ENCODE results near the gene HOOK2.
A peak's percentile ranks its signal among the peaks of the same experiment; 100 is the strongest.
"Not testable (repeated sequence)": the region's sequence is repeated elsewhere in the genome, so short reads cannot be mapped to it uniquely, and the experiment has no call there.

HOOK2 gene, protein sequence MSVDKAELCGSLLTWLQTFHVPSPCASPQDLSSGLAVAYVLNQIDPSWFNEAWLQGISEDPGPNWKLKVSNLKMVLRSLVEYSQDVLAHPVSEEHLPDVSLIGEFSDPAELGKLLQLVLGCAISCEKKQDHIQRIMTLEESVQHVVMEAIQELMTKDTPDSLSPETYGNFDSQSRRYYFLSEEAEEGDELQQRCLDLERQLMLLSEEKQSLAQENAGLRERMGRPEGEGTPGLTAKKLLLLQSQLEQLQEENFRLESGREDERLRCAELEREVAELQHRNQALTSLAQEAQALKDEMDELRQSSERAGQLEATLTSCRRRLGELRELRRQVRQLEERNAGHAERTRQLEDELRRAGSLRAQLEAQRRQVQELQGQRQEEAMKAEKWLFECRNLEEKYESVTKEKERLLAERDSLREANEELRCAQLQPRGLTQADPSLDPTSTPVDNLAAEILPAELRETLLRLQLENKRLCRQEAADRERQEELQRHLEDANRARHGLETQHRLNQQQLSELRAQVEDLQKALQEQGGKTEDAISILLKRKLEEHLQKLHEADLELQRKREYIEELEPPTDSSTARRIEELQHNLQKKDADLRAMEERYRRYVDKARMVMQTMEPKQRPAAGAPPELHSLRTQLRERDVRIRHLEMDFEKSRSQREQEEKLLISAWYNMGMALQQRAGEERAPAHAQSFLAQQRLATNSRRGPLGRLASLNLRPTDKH

GRCh38 chr19:12774588-12775555 lies at the start of gene HOOK2:
TSS of gene HOOK2 (minus strand) at chr19:12775552. CDS start at chr19:12775449, 103 bp downstream.
- DNase-seq: peak; percentile 71

DNA sequence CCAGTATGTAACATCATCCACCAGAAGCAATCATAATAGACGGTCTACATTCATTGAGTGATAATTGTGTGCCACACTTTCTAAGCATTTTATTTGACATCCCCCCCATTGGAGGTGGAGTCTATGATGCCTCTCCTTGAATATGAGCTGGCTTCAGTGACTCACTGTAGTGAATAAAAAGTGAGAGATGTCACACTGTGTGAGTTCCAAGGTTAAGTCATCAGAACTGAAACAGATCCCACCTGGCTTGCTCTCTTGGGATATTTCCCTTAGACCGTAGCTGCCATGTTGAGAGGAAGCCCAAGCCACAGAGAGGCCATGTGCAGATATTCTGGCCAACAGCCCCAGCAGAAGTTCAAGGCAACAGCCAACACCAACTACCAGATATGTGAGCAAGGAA lies 46.4 kb upstream of the HOOK2 start:
- DNase-seq: no peak

DNA sequence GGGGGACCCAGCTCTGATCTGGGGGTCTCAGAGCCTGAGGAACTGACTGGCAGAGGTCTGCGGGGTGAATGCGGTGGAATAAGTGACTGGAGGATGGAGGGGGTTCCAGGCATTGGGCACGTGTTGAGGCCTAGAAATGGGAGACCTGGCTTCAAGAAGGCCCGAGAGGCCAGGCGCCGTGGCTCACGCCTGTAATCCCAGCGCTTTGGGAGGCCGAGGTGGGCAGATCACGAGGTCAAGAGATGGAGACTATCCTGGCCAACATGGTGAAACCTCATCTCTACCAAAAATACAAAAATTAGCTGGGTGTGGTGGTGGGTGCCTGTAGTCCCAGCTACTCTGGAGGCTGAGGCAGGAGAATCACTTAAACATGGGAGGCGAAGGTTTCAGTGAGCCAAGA lies 42.5 kb upstream of the HOOK2 start:
- DNase-seq: not testable (repeated sequence)

- not testable (repeated sequence) for DNase-seq
Observed at GRCh38 chr19:12817188-12817587, 41.8 kb upstream of the HOOK2 start.

DNA sequence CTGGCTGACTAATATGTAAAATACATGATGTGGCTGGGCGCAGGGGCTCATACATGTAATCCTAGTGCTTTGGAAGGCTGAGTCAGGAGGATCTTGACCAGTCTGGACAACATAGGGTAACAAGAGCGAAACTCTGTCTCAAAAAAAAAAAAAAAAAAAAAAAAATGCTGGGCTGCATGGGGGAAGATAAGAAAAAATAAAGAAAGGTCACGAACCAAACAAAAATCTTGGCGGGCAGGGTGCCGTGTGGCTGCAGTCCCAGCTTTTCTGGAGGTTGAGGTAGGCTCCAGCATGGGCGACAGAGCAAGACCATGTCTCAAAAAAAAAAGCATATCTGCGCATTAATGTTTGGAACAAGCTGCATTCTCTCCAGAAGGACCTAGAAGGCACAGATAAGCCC lies 39.7 kb upstream of the HOOK2 start:
- no peak for DNase-seq

DNA sequence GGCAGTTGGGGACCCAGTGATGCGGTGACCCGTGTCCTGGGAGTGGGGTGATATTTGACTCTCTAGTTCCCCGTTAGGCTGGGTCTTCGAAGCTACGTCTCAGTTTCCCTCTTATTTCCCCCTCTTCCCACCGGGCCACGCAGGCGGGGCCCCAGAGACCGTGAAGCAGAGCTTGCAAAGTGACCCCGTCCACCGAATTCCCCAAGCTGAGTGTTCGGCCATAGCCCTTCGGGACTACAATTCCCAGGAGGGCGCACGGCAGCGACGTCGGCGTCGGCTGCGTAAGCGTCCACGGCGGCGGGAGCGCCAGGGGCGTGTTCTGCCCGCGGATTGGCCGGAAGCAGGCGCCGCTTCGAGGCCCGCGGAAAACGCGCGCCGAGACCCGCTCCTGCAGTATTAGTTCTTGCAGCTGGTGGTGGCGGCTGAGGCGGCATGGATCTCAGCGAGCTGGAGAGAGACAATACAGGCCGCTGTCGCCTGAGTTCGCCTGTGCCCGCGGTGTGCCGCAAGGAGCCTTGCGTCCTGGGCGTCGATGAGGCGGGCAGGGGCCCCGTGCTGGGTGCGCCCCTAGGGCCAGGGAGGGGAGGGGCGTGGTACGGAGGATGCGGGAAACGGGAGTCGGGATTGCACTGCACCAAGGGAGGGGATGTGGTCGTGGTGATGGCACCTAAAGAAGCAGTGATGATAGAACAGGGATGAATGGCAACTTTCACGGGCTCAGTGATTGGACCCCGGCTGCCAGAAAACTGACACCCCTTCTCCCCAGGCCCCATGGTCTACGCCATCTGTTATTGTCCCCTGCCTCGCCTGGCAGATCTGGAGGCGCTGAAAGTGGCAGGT lies 31.1 kb upstream of the HOOK2 start, which contains the start of gene RNASEH2A:
Gene RNASEH2A (plus strand): TSS at position 343 of the 840 bp plus-strand sequence. CDS start 90 bp downstream, at position 433.
- peak; percentile 91 for DNase-seq

GRCh38 chr19:12804051-12804450 lies 28.7 kb upstream of the HOOK2 start:
- no peak for DNase-seq

DNA sequence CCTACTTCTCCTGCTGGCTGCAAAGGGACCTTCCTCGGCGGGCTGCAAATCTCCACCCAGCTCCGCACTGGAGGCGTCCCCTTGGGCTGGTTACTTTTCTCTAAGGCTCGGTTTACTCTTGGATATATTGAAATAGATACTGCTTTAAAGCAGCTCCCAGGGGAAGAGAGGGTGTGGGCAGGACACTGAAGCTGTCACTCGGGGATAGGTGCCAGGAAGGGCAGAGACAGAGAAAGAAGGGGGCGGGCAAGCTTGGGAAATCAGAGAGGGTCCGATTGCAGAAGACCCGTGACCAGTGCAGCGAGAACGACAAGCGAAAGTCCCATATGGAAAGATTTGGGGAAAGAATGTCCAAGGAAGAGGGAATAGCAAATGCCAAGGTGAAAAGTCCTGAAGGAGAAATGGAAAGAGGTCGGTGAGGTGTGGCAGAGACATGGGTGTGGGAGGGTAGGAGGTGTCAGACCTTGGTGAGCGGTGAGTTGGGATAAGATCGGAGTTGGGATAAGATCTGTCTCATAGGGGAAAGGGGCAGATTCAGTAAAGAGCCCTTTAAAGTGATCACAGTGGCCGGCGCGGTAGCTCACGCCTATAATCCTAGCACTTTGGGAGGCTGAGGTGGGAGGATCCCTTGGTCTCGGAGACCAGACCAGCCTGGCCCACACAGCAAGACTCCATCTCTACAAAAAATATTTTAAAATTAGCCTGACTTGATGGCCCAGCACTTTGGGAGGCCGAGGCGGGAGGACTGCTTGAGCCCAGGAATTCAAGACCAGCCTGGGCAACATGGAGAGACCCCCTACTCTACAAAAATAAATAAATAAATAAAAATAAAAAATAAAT lies 27.1 kb upstream of the HOOK2 start:
- DNase-seq: no peak

GRCh38 chr19:12801466-12802266 lies 26.3 kb upstream of the HOOK2 start, which contains the start of the genes PRDX2 and THSD8:
TSS of gene PRDX2 (minus strand) at chr19:12801800. CDS start at chr19:12801261, 539 bp downstream.
TSS of gene THSD8 (plus strand) at chr19:12802069. CDS start at chr19:12802072, 3 bp downstream.
- DNase-seq: peak; percentile 82

DNA sequence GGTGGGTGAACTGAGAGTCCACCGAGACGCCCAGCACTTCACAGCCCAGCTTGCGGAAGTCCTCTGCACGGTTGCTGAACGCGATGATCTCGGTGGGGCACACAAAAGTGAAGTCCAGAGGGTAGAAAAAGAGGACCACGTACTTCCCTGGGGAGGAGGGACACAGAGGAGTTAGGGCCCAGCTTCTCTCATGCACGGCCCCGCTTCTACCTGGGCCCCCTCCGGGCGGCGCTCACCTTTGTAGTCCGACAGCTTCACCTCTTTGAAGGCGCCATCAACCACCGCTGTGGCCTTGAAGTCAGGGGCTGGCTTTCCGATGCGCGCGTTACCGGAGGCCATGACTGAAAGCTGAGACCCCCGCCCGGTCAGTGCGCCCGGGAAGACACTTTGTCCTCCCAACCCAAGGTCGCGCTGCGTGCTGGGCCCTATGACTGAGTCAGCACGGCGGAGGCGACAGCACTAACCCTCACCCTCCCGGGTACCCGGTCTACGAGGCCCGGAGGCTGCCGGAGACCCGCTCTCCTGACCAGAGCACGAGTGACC lies 25.6 kb upstream of the HOOK2 start:
- DNase-seq: peak; percentile 37

DNA sequence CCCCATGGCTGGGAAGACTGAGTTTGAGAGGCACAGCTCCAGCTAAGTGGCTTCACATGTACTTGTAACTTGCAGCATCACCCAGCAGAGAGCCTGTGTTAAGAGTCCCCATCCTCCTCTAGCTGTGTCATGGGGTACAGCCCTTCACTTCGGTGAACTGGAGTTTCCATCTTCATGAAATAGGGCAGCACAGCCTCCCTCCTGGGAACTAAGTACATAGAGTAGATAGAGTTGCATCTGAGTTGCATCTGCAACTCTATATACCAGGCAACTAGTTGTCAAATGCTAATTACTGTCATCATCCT lies 25.1 kb upstream of the HOOK2 start:
- DNase-seq: no peak

DNA sequence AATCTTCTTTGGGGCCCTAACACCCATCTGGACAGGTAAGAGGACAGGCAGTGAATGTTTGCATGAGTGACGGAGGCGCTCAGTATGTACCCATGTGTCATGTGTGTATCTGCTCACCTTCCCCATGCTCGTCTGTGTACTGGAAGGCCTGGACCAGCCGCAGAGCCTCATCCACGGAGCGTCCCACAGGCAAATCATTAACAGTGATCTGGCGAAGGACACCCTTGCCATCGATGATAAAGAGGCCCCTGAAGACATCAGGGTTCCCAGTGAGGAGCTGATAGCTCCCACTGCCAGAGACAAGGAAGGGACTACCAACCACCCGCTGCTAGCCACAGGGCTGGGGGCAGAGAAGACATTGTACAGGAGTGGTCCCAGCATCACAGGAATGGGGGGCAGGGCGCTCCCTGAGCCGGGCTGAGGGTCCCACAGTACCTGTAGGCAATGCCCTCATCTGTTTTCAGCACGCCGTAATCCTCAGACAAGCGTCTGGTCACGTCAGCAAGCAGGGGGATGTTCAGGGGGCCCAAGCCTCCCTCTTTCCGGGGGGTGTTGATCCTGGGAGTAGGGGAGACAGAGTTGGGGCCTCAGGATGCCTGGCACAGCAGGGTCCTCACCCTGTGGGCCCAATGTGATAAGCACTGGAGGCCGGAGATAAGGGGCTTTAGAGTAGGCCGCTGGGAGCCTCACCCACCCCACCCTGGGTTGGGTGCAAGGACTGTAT lies 24.6 kb upstream of the HOOK2 start:
- no peak for DNase-seq

DNA sequence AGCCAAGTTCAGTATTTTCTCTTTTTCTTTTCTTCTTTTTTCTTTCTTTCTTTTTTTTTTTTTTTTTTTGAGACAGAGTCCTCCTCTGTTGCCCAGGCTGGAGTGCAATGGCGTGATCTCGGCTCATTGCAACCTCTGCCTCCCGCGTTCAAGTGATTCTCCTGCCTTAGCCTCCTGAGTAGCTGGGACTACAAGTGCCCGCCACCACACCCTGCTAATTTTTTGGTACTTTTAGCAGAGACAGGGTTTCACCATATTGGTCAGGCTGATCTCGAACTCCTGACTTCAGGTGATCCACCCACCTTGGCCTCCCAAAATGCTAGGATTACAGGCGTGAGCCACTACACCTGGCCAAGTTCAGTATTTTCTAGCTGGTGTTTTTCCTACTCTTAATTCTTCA lies 22.3 kb upstream of the HOOK2 start:
- not testable (repeated sequence) for DNase-seq

GRCh38 chr19:12797141-12797587 lies 21.8 kb upstream of the HOOK2 start:
- DNase-seq: no peak

GRCh38 chr19:12796146-12797071 lies 21.1 kb upstream of the HOOK2 start:
- peak; percentile 81 for DNase-seq

GRCh38 chr19:12794971-12795381 lies 19.6 kb upstream of the HOOK2 start:
- DNase-seq: no peak

- no peak for DNase-seq
Observed at GRCh38 chr19:12794196-12794941, 19.0 kb upstream of the HOOK2 start.

Measured in CD4-positive, alpha-beta T cell treated with Interleukin-17A for 4 hours (primary cell).